Spleen (tissue), 11 donors: ENCODE data around the gene MACROD2. TPM values are rescaled to one million over a fixed set of nuclear protein-coding genes. Genes with fewer than 3 reads are reported as not detected.

ENCODE experiments used
- DNase-seq: peaks from one replicate; pipeline ENCODE4 v3.0.0-alpha.2; 2020
- H3K27ac ChIP-seq, 8 donors: fragments of 200-600 bp; sonication (generic) in 7 of 8; 1 replicate in 4 of 8; 2 replicates in 4 of 8; pipeline versions ENCODE4 v1.5.0 to v1.8.0; 2016 to 2021; ENCODE audit warnings: inconsistent platforms in 4 of 8, mild to moderate bottlenecking in 4 of 8, moderate library complexity in 1 of 8
- H3K27me3 ChIP-seq, 7 donors: fragments of 200-600 bp; sonication (generic) in 6 of 7; replicated peaks in 1 of 7; 1 replicate in 4 of 7; 2 replicates in 3 of 7; pipeline versions ENCODE4 v1.5.0 to v1.8.0; 2016 to 2021; ENCODE audit warnings: inconsistent platforms in 3 of 7, mild to moderate bottlenecking in 1 of 7
- H3K36me3 ChIP-seq, 6 donors: fragments of 200-600 bp; sonication (generic) in 5 of 6; 1 replicate in 4 of 6; 2 replicates in 2 of 6; pipeline versions ENCODE4 v1.5.0 to v1.8.0; 2016 to 2021; ENCODE audit warnings: inconsistent platforms in 2 of 6
- H3K4me1 ChIP-seq, 6 donors: fragments of 200-600 bp; sonication (generic) in 5 of 6; 1 replicate in 3 of 6; 2 replicates in 3 of 6; pipeline versions ENCODE4 v1.5.0 to v1.8.0; 2016 to 2021; ENCODE audit warnings: inconsistent platforms in 3 of 6
- H3K4me3 ChIP-seq, 8 donors: fragments of 200-600 bp; sonication (generic) in 7 of 8; 1 replicate in 4 of 8; 2 replicates in 4 of 8; pipeline versions ENCODE4 v1.5.0 to v1.8.0; 2016 to 2021; ENCODE audit warnings: inconsistent platforms in 4 of 8, mild to moderate bottlenecking in 4 of 8, moderate library complexity in 2 of 8
- H3K9me3 ChIP-seq, 8 donors: fragments of 200-600 bp; sonication (generic) in 7 of 8; 1 replicate in 4 of 8; 2 replicates in 4 of 8; pipeline versions ENCODE4 v1.5.0 to v1.8.0; 2016 to 2021; ENCODE audit warnings: inconsistent platforms in 4 of 8
- POLR2A ChIP-seq, 3 donors: fragments of 450-650 bp; IDR thresholded peaks; one replicate each; pipeline ENCODE4 v1.5.1; 2017; ENCODE audit warnings: antibody characterized with exemption in 3 of 3, mild to moderate bottlenecking in 1 of 3
- POLR2AphosphoS5 ChIP-seq, 3 donors: sonication (generic); formaldehyde crosslinking; IDR thresholded peaks; one replicate each; pipeline ENCODE4 v1.5.1; 2017; ENCODE audit warnings: antibody characterized with exemption in 3 of 3
- WGBS, 5 donors: extraction: QIAGEN DNeasy Blood & Tissue Kit in 3 of 5; methylation state at CpG; one replicate each; pipeline versions ENCODE4 v1.1.5 to v1.1.7; 2013 to 2018; 5-methylcytosine and 5-hydroxymethylcytosine counted together
- intact Hi-C: fragments of 100-400 bp; cut with DNase I; formaldehyde crosslinking; loops from one replicate; pipeline ENCODE4 v1.15.0; 2023; ENCODE audit warnings: low total_unique reads
- polyA plus RNA-seq, 3 donors: library from polyadenylated mRNA; stranded (reverse); fragments of 200-250 nt; gene quantifications; one replicate each; pipeline ENCODE4 v1.2.1, GENCODE V29; 2013
- total RNA-seq, 7 donors: library from RNA; depleted of rRNA in 3 of 7; stranded (reverse); fragments of >200 nt in 3 of 7; fragmentation: NEBNext Ultra II Directional in 4 of 7; extraction: Animal tissue kit (Norgen Biotek cat#: 25700) in 4 of 7; gene quantifications; one replicate each; pipeline versions ENCODE4 v1.1.0 to v1.2.1, GENCODE V29; 2016 to 2021
- TF ChIP-seq, protein P1 (sequence below), 11 experiments: fragments of 200-600 bp in 7 of 11; fragments of 450-650 bp in 4 of 11; sonication (generic) in 4 of 11; IDR thresholded peaks in 8 of 11; conservative IDR thresholded peaks in 3 of 11; 1 replicate in 7 of 11; 2 replicates in 4 of 11; pipeline versions ENCODE4 v1.4.0 to v1.8.0; 2016 to 2021; ENCODE audit warnings: antibody characterized with exemption in 11 of 11, inconsistent platforms in 4 of 11, mild to moderate bottlenecking in 1 of 11
- donor health status: healthy with polysubstance abuse.
- donor health status: DM: no; HTN: no; CAD: no; lungs with moderate emphysema.
- donor health status: DM: no; HTN: no; CAD: no.
- donor health status: Bipolar disorder and iron deficiency.
- donor health status: healthy.
- donor health status: DM: no; HTN: no; CAD: no.
- donor health status: DM: yes; HTN: yes; CAD: no.

MACROD2 gene
- total and polyA plus RNA-seq, 10 donors, result 1.5 to 4.7 (median 3.4) TPM

DNA sequence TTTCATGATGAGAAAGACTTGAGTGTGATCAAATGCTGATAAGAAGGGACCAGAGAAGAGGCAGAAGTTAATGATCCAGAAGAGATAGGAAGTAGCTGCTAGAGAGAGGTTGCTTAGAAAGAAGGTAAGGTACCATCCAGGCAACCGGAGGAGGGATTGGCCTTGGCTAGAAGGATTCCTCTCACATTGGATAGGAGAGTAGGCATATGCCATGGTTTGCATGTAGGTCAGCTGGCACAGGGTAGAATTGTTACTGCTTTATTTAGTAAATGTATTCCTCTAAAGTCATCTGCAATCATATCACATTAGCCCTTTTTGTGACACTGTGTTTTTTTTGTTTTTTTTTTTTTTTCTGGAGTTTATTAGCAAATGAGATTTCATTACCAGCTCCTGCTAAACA, 923.0 kb downstream of the MACROD2 start:
- Histone ChIP-seq H3K9me3 (no peaks in the 10 kb centered on the region), H3K4me3 (no peak overlapping the region), H3K27ac (no peak overlapping the region), H3K4me1 (no peaks in the 10 kb centered on the region), H3K27me3 (peaks cover 0 to 4% (median 0%) of the 10 kb centered on the region in 7 donors), H3K36me3 (no peaks in the 10 kb centered on the region)
- TF ChIP-seq POLR2AphosphoS5 (IDR thresholded peaks at IDR 0.05) (no peak), POLR2A (IDR thresholded peaks at IDR 0.05) (no peak)
- TF ChIP-seq, protein P1, sequence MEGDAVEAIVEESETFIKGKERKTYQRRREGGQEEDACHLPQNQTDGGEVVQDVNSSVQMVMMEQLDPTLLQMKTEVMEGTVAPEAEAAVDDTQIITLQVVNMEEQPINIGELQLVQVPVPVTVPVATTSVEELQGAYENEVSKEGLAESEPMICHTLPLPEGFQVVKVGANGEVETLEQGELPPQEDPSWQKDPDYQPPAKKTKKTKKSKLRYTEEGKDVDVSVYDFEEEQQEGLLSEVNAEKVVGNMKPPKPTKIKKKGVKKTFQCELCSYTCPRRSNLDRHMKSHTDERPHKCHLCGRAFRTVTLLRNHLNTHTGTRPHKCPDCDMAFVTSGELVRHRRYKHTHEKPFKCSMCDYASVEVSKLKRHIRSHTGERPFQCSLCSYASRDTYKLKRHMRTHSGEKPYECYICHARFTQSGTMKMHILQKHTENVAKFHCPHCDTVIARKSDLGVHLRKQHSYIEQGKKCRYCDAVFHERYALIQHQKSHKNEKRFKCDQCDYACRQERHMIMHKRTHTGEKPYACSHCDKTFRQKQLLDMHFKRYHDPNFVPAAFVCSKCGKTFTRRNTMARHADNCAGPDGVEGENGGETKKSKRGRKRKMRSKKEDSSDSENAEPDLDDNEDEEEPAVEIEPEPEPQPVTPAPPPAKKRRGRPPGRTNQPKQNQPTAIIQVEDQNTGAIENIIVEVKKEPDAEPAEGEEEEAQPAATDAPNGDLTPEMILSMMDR (IDR thresholded peaks at IDR 0.05 in 8 of 11, conservative IDR thresholded peaks at IDR 0.05 in 3 of 11), result no peak
- intact Hi-C loops, result no loop called here
- 82 to 96% (median 90%) methylated on average over 1 of the region's 1 CpG for WGBS, 5 donors
- no peak for DNase-seq

DNA sequence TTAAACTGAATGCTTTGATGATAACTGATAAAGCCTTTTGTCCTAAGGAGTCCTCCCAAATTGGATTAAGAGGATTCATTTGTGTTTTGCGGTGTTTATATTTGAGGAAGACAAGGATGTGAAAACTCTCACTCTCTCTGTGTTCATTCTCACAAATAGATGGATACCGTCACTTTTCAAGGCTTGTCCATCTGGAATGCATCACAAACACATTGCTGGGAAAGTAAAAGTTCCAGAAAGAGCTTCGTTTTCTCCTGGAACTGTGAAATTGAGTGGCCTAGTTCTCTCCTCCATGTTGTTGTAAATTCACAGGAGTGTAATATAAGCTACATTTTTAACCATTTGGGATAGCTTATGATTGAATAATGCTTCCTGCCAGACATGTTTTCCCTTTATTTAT, 923.7 kb downstream of the MACROD2 start:
- Histone ChIP-seq H3K9me3 (no peaks in the 10 kb centered on the region), H3K36me3 (no peaks in the 10 kb centered on the region), H3K4me1 (no peaks in the 10 kb centered on the region), H3K27ac (no peak overlapping the region), H3K4me3 (no peak overlapping the region), H3K27me3 (peaks cover 0 to 4% (median 0%) of the 10 kb centered on the region in 7 donors)
- WGBS, 5 donors, result 68 to 80% (median 74%) methylated on average over 3 of the region's 3 CpGs
- no peak for DNase-seq
- intact Hi-C loops, result no loop called here
- TF ChIP-seq POLR2AphosphoS5 (IDR thresholded peaks at IDR 0.05), result no peak
- TF ChIP-seq, protein P1 (IDR thresholded peaks at IDR 0.05 in 8 of 11, conservative IDR thresholded peaks at IDR 0.05 in 3 of 11), result no peak
- no peak for TF ChIP-seq POLR2A (IDR thresholded peaks at IDR 0.05)

DNA sequence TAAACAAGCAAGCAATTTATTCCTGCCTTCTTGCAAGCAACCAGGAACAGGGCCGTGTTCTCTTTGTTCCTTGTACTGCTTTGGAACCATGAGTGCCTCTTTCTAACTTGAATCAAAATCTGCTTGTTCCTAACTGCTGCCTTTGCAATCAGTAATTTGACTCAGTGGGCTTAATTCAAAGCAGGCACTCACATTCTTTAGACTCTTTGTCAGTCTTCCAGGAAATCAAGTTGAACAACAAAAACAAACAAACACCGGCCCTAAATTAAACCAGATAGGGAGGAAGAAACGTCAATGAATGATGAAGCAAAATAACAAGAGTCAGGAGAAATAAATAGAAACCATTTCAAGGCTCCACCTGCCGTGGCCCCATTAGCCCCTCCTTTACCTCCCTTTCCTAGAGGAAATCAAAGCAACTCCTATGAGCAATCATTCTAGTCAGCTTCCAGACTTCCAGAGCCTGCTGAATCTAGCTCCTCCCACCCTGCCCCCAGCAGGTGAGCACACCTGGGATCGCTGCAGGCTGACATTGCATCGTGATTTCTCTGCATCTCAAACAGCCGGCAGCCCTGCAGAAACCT, 924.3 kb downstream of the MACROD2 start:
- no peaks in the 10 kb centered on the region for H3K36me3 ChIP-seq
- H3K4me3 ChIP-seq, result no peak overlapping the region
- H3K27me3 ChIP-seq, result peaks cover 0 to 4% (median 0%) of the 10 kb centered on the region in 7 donors
- WGBS, 5 donors, result 18 to 31% (median 26%) methylated on average over 7 of the region's 7 CpGs
- TF ChIP-seq, protein P1 (IDR thresholded peaks at IDR 0.05 in 8 of 11, conservative IDR thresholded peaks at IDR 0.05 in 3 of 11), result no peak
- TF ChIP-seq POLR2AphosphoS5 (IDR thresholded peaks at IDR 0.05) (no peak), POLR2A (IDR thresholded peaks at IDR 0.05) (no peak)
- no peaks in the 10 kb centered on the region for H3K4me1 ChIP-seq
- no peaks in the 10 kb centered on the region for H3K9me3 ChIP-seq
- intact Hi-C loops, result loop anchor here (10.0 kb wide), 1 partner anchor 65 kb away; no protein-coding TSS in a partner anchor
- DNase-seq, result no peak
- no peak overlapping the region for H3K27ac ChIP-seq

DNA sequence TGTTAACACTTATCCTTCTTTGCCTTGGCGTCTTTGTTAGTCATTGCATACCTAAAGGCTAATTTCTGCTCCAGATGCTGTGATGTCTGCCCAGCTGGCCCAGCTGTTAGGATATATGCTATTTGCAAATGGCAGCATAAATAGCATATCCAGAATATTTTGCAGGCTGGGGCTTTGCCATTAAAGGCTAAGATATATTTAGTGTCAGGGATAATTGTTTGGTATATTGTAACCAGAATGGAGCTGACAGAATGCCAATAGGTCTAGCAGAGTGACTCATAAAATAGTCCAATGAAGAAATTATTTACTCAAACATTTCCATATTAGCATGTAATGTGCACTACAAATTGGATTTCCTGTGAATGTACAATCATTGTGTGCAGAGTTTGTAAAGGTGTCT, 926.2 kb downstream of the MACROD2 start:
- peaks cover 0 to under 1% (median 0%) of the 10 kb centered on the region in 8 donors for H3K9me3 ChIP-seq
- no peaks in the 10 kb centered on the region for H3K4me1 ChIP-seq
- no peak overlapping the region for H3K27ac ChIP-seq
- no peaks in the 10 kb centered on the region for H3K36me3 ChIP-seq
- intact Hi-C loops, result loop anchor here (10.0 kb wide), 1 partner anchor 63 kb away; no protein-coding TSS in a partner anchor
- WGBS, 5 donors, result 88 to 100% (median 91%) methylated on average over 1 of the region's 1 CpG
- TF ChIP-seq, protein P1 (IDR thresholded peaks at IDR 0.05 in 8 of 11, conservative IDR thresholded peaks at IDR 0.05 in 3 of 11), result no peak
- no peak for TF ChIP-seq POLR2A (IDR thresholded peaks at IDR 0.05)
- TF ChIP-seq POLR2AphosphoS5 (IDR thresholded peaks at IDR 0.05), result no peak
- peaks cover 0 to 4% (median 0%) of the 10 kb centered on the region in 7 donors for H3K27me3 ChIP-seq
- no peak for DNase-seq
- H3K4me3 ChIP-seq, result no peak overlapping the region
